ENCODE results near the gene TSPO. TPM values are rescaled to one million over a fixed set of nuclear protein-coding genes. Genes with fewer than 3 reads are reported as not detected.

TSPO gene
- 137 to 248 TPM (median 239 TPM) in 5 replicates for total RNA-seq (2022; extraction: Qiagen RNA extraction)

GRCh38 chr22:43151251-43152002, at the start of gene TSPO:
Gene TSPO (plus strand): TSS chr22:43151559. CDS start chr22:43159239, 7,680 bp downstream.

GRCh38 chr22:43110444-43110926, 40.9 kb upstream of the TSPO start, which contains the start of gene BIK:
Gene BIK (plus strand): TSS chr22:43110750. CDS start chr22:43124023, 13,273 bp downstream.

GRCh38 chr22:43142880-43143562, 8.3 kb upstream of the TSPO start, which contains the start of gene MCAT:
Gene MCAT (minus strand): TSS chr22:43143398. CDS start chr22:43143348, 50 bp downstream.

GRCh38 chr22:43186272-43187170, 35.2 kb downstream of the TSPO start, which contains the start of gene TTLL12:
Gene TTLL12 (minus strand): TSS chr22:43187134. CDS start chr22:43187069, 65 bp downstream.

Other genes starting within 250 kb of the TSPO start
- 75.7 to 95.4 TPM (median 90.2 TPM) in 5 replicates for gene PACSIN2, start 136.4 kb upstream of the TSPO start, total RNA-seq (2022; extraction: Qiagen RNA extraction)
- 2.2 to 2.8 TPM (median 2.4 TPM) in 5 replicates for gene TTLL1, start 62.2 kb upstream of the TSPO start, total RNA-seq (2022; extraction: Qiagen RNA extraction)
- gene BIK, start 40.8 kb upstream of the TSPO start, total RNA-seq (2022; extraction: Qiagen RNA extraction): 1.1 to 1.7 TPM (median 1.2 TPM) in 5 replicates
- 17.8 to 31.4 TPM (median 26.7 TPM) in 5 replicates for gene MCAT, start 8.2 kb upstream of the TSPO start, total RNA-seq (2022; extraction: Qiagen RNA extraction)
- gene TTLL12, start 35.6 kb downstream of the TSPO start, total RNA-seq (2022; extraction: Qiagen RNA extraction): 21.2 to 23.7 TPM (median 22.0 TPM) in 5 replicates
- 0.08 to 0.24 TPM (median 0.13 TPM) in 5 replicates for gene SCUBE1, start 191.8 kb downstream of the TSPO start, total RNA-seq (2022; extraction: Qiagen RNA extraction)